HG03565 (cell line): ENCODE data around the gene CD200R1.
"Not testable (repeated sequence)": the region's sequence is repeated elsewhere in the genome, so short reads cannot be mapped to it uniquely, and the experiment has no call there.

ENCODE experiments used
- ATAC-seq: cut with Tn5 transposase; IDR thresholded peaks from one replicate; pipeline ENCODE4 v1.9.1; 2021; ENCODE audit warnings: mild to moderate bottlenecking, moderate library complexity; ENCODE audit not compliant: unreplicated experiment

Gene CD200R1

DNA sequence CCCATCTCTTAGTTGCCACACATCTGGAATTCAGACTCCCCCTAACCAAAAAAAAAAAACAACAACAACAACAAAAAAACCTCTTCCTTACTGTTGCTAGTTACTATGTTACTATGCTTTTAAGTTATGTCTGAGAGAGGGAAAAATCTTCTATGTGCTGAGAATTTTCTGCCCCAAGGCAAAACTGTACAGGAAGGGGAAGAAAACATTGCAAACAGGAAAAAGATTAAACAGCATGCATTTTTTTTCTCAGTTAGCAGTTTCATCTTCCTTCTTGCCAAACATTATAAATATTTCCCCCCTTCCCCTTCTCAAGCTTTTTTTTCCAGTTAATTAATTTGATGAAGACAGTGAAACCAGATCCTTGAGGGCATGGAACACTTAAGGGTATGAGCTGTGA lies 1.1 kb upstream of the CD200R1 start:
- ATAC-seq, result no peak

DNA sequence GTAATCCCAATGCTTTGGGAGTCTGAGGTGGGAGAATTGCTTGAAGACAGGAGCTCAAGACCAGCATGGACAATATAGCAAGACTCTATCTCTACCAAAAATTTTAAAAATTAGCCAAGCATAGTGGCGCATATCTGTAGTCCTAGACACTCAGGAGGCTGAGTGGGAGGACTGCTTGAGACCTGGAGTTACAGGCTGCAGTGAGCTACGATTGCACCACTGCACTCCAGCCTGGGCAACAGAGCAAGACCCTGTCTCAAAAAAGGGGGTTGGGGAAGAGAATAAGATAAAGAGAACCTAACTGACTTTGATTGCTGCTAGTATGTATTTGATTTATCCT lies 755 bp downstream of the CD200R1 start:
- no peak for ATAC-seq

DNA sequence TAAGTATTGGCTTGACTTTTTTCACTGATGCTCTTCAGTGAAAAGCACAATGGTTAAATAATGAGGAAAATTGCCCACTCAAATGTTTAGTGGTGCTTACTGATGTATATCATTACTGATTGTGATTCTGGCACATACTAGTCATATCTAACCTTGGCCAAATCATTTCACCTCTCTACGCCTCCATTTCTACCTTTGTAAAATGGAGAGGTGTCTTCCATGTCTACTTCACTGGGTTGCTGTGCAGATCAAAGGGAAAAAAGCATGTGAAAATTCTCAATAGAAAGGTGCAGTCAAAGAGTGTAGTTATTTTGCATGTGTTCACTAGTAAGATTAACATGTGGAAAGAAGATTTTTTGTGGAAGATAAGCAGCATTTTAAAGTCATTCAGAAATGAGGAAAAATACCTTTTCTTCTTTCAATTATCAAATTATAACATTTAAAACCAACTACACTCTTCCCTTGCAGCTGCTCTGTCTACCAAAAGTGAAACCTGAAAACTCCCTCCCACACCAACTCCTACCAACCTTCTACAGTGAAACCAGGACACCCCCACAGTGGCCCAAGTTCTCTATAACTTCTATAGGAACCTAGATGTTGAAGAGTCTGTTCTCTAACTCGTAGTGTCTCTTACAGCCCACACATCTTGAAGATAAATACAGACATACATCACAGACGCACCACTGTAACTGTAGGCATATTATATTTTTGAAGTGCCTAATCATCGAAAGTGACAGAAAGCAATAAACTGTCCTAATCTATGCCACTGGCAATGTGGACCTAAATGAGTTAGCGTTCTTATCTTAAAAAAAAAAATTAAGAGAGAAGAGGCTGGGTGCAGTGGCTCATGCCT lies 1.4 kb downstream of the CD200R1 start:
- ATAC-seq, result peak; percentile 74

GRCh38 chr3:112972158-112972557 lies 2.7 kb downstream of the CD200R1 start:
- no peak for ATAC-seq

GRCh38 chr3:112967828-112968227 lies 7.1 kb downstream of the CD200R1 start:
- no peak for ATAC-seq

- ATAC-seq, result no peak
Measured at GRCh38 chr3:112967425-112967824, 7.5 kb downstream of the CD200R1 start.

- no peak for ATAC-seq
Measured at GRCh38 chr3:112966633-112967032, 8.3 kb downstream of the CD200R1 start.

- ATAC-seq, result no peak
Measured at GRCh38 chr3:112965656-112966055, 9.2 kb downstream of the CD200R1 start.

DNA sequence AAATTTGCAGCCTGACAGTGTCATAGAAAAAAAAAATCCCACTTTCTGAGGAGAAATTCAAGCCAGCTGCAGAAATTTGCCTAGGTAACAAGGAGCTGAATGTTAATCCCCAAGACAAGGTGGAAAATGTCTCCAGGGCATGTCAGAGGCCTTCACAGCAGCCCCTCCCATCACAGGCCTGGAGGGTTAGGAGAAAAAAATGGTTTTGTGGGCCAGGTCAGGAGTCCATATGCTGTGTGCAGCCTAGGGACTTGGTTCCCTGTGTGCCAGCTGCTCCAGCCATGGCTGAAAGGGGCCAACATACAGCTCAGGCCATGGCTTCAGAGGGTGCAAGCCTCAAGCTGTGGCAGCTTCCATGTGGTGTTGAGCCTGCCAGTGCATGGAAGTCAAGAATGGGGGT lies 11.2 kb downstream of the CD200R1 start:
- ATAC-seq, result no peak

GRCh38 chr3:112958811-112959560 lies 15.9 kb downstream of the CD200R1 start:
- peak; percentile 79 for ATAC-seq

DNA sequence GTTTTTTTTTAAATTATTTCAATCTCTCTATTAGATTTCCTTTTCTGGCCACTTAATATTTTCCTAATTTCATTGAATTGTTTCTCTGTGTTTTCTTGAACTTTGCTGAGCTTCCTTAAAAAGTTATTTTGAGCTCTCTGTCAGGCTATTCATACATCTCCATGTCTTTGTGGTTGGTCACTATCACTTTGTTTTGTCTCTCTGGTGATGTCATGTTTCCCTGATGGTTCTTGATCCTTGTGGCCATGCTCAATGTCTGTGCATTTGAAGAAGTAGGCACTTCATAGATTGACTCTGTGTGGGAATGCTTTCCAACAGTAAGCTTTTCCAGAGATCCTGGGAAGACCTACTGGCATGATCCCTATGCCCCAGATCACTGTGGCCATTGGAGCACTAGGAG lies 18.6 kb downstream of the CD200R1 start:
- ATAC-seq, result no peak

GRCh38 chr3:112948346-112948838 lies 26.5 kb downstream of the CD200R1 start:
- ATAC-seq, result no peak

GRCh38 chr3:112931736-112932521 lies 43.0 kb downstream of the CD200R1 start:
- no peak for ATAC-seq

- no peak for ATAC-seq
Measured at GRCh38 chr3:112930771-112931170, 44.1 kb downstream of the CD200R1 start.

DNA sequence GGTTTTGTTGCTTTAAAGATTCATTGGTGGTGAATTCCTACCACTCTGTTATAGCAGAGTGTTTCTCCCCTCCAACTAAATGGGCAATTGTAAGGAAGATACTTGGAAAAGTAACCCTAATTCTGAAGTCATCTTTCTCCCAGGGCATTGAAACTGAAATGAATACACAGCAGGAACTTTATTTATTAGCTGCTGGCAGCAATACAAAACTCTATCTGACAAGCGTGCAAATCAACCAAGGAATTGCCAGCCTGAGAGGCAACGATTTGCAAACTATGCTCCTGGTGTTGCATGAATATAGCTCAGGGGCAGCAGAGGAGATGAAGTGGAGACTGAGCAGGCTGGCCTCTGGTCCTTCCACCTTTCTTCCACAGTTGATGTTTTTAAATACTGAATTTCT lies 48.9 kb downstream of the CD200R1 start:
- ATAC-seq, result no peak

GRCh38 chr3:112925560-112925959 lies 49.3 kb downstream of the CD200R1 start:
- no peak for ATAC-seq

- ATAC-seq, result not testable (repeated sequence)
Measured at GRCh38 chr3:112919541-112919940, 55.4 kb downstream of the CD200R1 start.

DNA sequence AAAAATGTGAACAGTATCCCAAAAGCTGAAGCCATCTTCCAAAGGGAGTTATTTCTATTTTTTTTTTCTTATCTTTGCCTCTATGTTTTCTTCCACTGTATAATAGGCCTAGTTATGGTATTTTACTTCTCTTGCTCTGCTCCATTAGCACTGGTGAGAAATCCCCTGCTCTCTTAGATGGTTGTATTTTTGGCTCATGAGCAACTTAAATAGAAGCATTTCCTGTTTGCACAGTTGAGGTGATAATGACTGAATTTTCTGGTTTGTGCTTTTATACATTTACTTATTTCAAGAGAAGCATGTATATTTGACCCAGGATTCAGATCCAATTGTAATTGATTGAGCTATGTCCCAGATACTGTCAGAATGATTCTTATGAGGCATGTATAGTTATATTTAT lies 66.7 kb downstream of the CD200R1 start:
- peak; percentile 99 for ATAC-seq

- ATAC-seq, result no peak
Measured at GRCh38 chr3:112904786-112905185, 70.1 kb downstream of the CD200R1 start.

- no peak for ATAC-seq
Measured at GRCh38 chr3:112900113-112900512, 74.8 kb downstream of the CD200R1 start.

DNA sequence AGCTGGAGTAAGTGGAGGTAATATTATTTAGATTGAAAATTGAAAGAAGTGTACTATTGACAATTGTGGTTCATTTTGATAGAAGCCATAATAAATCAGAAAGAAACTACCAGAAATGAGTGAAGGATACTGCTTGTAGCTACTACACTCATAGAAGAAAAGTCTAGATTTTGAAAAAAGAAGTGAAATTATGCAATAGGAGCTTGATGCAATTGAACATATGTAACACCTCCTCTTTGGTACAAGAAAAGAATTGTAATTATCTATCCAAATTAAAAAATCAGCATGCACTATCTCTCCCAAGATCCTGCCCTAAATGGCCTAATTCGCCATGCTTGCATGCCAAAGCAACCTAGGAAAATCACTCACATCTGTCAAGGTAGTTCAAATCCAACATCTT lies 77.1 kb downstream of the CD200R1 start:
- ATAC-seq, result no peak
